ENCODE results near the gene PPT1. TPM values are rescaled to one million over a fixed set of nuclear protein-coding genes. Genes with fewer than 3 reads are reported as not detected.

The PPT1 gene
- total and polyA plus RNA-seq, 2 of the 8 experiments (the other 6 are each of a cell fraction or from before 2014, with no cell fraction given), result 77.1 to 150 TPM

DNA sequence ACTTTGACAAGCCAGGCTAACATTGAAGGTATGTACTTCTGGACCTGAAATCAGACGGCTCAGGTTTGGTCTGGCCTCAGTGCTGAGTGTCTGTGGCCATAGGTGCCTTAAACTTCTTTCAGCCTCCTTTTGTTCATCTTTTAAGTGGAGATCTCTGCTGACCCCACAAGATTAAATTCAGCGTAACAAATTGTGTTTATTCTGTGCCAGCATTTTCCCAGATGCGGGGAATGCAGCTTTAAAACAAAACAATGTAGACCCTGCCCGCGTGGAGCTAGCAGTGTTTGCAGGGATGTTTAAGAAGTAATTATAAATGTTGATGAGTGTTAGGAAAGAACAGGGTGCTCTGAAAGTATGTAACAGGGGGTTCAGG, 55.6 kb downstream of the PPT1 start:
- Histone ChIP-seq H3K14ac (ENCODE audit: insufficient read length) (no peak overlapping the region), H3K23me2 (ENCODE audit: low read depth, low read length) (peaks cover 4% of the 10 kb centered on the region), H3K23ac (ENCODE audit: insufficient read length) (no peak overlapping the region), H3K4me1 (replicated peaks in 1 of 4; ENCODE audit: control insufficient read depth in 3 of 4, insufficient read depth in 4 of 4, low read length in 3 of 4) (peaks cover 3 to 7% (median 3%) of the 10 kb centered on the region in 4 experiments; a peak in 4 of 7 replicates), H4K5ac (ENCODE audit: insufficient read length, low read depth, low read length) (no peak overlapping the region), H3K79me1 (ENCODE audit: low read depth, low read length) (peaks cover 5% of the 10 kb centered on the region), H3K4ac (replicated peaks; ENCODE audit: insufficient read length, low read depth, low read length) (no peak overlapping the region), H4K91ac (replicated peaks; ENCODE audit: insufficient read length, low read length) (no peak overlapping the region), H2AK5ac (ENCODE audit: low read depth, low read length) (no peak overlapping the region), H4K20me1 (replicated peaks in 1 of 2; ENCODE audit: control insufficient read depth in 1 of 2, insufficient read depth in 2 of 2, low read length in 2 of 2) (peaks cover 0 to 14% of the 10 kb centered on the region in 2 experiments), H3K27ac (ENCODE audit: low read depth, low read length) (peak overlapping the region; percentile 76; the same call in 1 of the 2 replicates), H4K8ac (ENCODE audit: extremely low read depth, insufficient read depth, low read length) (no peak overlapping the region), H2BK5ac (ENCODE audit: low read depth, low read length) (0 out of 2 replicates have a peak overlapping the region, but pooled peaks have one; percentile 80), H3K18ac (ENCODE audit: extremely low read depth, low read length) (no peak overlapping the region), H3K4me3 (ENCODE audit: extremely low read depth in 1 of 4, insufficient read depth in 2 of 4, low read depth in 3 of 4, low read length in 4 of 4) (peak overlapping the region; percentile 79 to 99 (median 93)), H3K36me3 (ENCODE audit: control insufficient read depth in 2 of 4, insufficient read depth in 4 of 4, low read length in 3 of 4) (peaks cover 0 to 4% (median 0%) of the 10 kb centered on the region in 4 experiments; a peak in 2 of 8 replicates), H2BK15ac (ENCODE audit: low read length) (no peak overlapping the region), H2BK120ac (replicated peaks; ENCODE audit: low read depth, low read length) (no peak overlapping the region), H3K4me2 (ENCODE audit: insufficient read depth in 1 of 2, low read depth in 2 of 2, low read length in 2 of 2) (peak overlapping the region; percentile 75 to 85), H3K9me3 (ENCODE audit: insufficient read depth in 2 of 2, low read depth in 1 of 2, low read length in 1 of 2) (no peaks in the 10 kb centered on the region), H3K27me3 (replicated peaks in 1 of 4; ENCODE audit: control insufficient read depth in 3 of 4, extremely low read depth in 1 of 4, insufficient read depth in 3 of 4, low read length in 3 of 4) (no peaks in the 10 kb centered on the region), H2AFZ (ENCODE audit: low read length) (no peak overlapping the region), H2BK12ac (ENCODE audit: low read depth, low read length) (no peak overlapping the region), H2BK20ac (ENCODE audit: low read length) (no peak overlapping the region), H3K56ac (replicated peaks; ENCODE audit: insufficient read length, low read depth, low read length) (no peak overlapping the region), H3K79me2 (ENCODE audit: control insufficient read depth in 1 of 2, insufficient read depth in 2 of 2, low read length in 2 of 2) (peaks cover 22 to 56% of the 10 kb centered on the region in 2 experiments), H3K9ac (replicated peaks in 1 of 4; ENCODE audit: extremely low read depth in 1 of 4, low read depth in 3 of 4, low read length in 3 of 4) (peak overlapping the region; percentile 76 to 92 (median 84))
- DNase-seq (ENCODE audit: low read depth in 1 of 2, low spot score in 2 of 2) (no peak), FAIRE-seq (no peak)
- 61% methylated on average over 5 of the region's 5 CpGs; no CpG with 5 or more reads in 1 of the 2 experiments for WGBS, 2 experiments (ENCODE audit: extremely low coverage in 1 of 2, insufficient coverage in 1 of 2, insufficient read length in 1 of 2, insufficient replicate concordance in 2 of 2, low coverage in 1 of 2, low lambda C conversion rate in 2 of 2, missing lambda C conversion rate in 1 of 2)
- ChIA-PET CTCF (ENCODE audit: partially characterized antibody) (interaction anchor here (1.6 kb wide), 1 partner anchor 16 kb away, joined by 3 read pairs; no protein-coding TSS in a partner anchor), POLR2A (ENCODE audit: partially characterized antibody) (interaction anchor here (1.4 to 2.8 kb wide), 10 partner anchors 9 to 650 kb away, joined by 3 to 11 read pairs (median 7); partner anchors contain the start of gene NFYC)
- TF ChIP-seq NANOG (IDR thresholded peaks at IDR 0.05; ENCODE audit: insufficient read depth, low read depth, low read length, poor library complexity, severe bottlenecking) (no peak), E2F6 (IDR thresholded peaks at IDR 0.05) (no peak), POU5F1 (IDR thresholded peaks at IDR 0.05; ENCODE audit: low read depth, low read length) (no peak), EP300 (IDR thresholded peaks at IDR 0.05; ENCODE audit: borderline replicate concordance in 1 of 2, low read depth in 2 of 2, low read length in 2 of 2) (no peak), SIRT6 (IDR thresholded peaks at IDR 0.05; ENCODE audit: low read length) (no peak), YY1 (IDR thresholded peaks at IDR 0.05; ENCODE audit: low read depth, low read length) (no peak), CHD1 (IDR thresholded peaks at IDR 0.05; ENCODE audit: low read depth, low read length) (no peak), SP4 (IDR thresholded peaks at IDR 0.05; ENCODE audit: low read length) (no peak), ATF2 (IDR thresholded peaks at IDR 0.05; ENCODE audit: low read length) (no peak), SIN3A (conservative IDR thresholded peaks at IDR 0.05 in 1 of 2, IDR thresholded peaks at IDR 0.05 in 1 of 2; ENCODE audit: low read depth in 1 of 2, low read length in 2 of 2) (no peak), EZH2 (IDR thresholded peaks at IDR 0.05; ENCODE audit: low read depth, low read length, severe bottlenecking) (no peak)

Measured in H1 (cell line).